Duodenal mucosa (tissue), 2 donors: ENCODE measurements around the gene ELAVL2.

Experiments
- H3K27ac ChIP-seq: one replicate; pipeline ENCODE4 v1.7.0; 2013; ENCODE audit warnings: low read depth, low read length
- H3K27me3 ChIP-seq, 2 donors: one replicate each; pipeline ENCODE4 v1.7.0; 2013; ENCODE audit warnings: low read length in 2 of 2, control low read depth in 1 of 2; ENCODE audit not compliant: insufficient read depth in 2 of 2, control insufficient read depth in 1 of 2
- H3K36me3 ChIP-seq, 2 donors: one replicate each; pipeline ENCODE4 v1.7.0; 2013; ENCODE audit warnings: low read length in 2 of 2, control low read depth in 1 of 2; ENCODE audit not compliant: insufficient read depth in 2 of 2, control insufficient read depth in 1 of 2
- H3K4me1 ChIP-seq, 2 donors: one replicate each; pipeline ENCODE4 v1.7.0; 2013; ENCODE audit warnings: low read length in 2 of 2, control low read depth in 1 of 2; ENCODE audit not compliant: insufficient read depth in 2 of 2, control insufficient read depth in 1 of 2
- H3K4me3 ChIP-seq, 2 donors: one replicate each; pipeline ENCODE4 v1.7.0; 2013; ENCODE audit warnings: low read length in 2 of 2, low read depth in 1 of 2
- H3K9ac ChIP-seq, 2 donors: one replicate each; pipeline ENCODE4 v1.7.0; 2013; ENCODE audit warnings: low read length in 2 of 2, low read depth in 1 of 2
- H3K9me3 ChIP-seq, 2 donors: one replicate each; pipeline ENCODE4 v1.7.0; 2013; ENCODE audit warnings: low read length in 2 of 2, control low read depth in 1 of 2; ENCODE audit not compliant: control insufficient read depth in 1 of 2

ELAVL2 gene

GRCh38 chr9:23698161-23698560 lies 127.9 kb downstream of the ELAVL2 start:
- H3K36me3 ChIP-seq = no peaks in the 10 kb centered on the region
- no peak overlapping the region for H3K27ac ChIP-seq
- no peak overlapping the region for H3K9ac ChIP-seq
- H3K4me3 ChIP-seq = no peak overlapping the region
- peaks cover 0 to 9% of the 10 kb centered on the region in 2 donors for H3K9me3 ChIP-seq
- no peaks in the 10 kb centered on the region for H3K4me1 ChIP-seq
- H3K27me3 ChIP-seq = no peaks in the 10 kb centered on the region

GRCh38 chr9:23695572-23695971 lies 130.5 kb downstream of the ELAVL2 start:
- no peak overlapping the region for H3K9ac ChIP-seq
- no peaks in the 10 kb centered on the region for H3K27me3 ChIP-seq
- H3K4me3 ChIP-seq = no peak overlapping the region
- H3K4me1 ChIP-seq = no peaks in the 10 kb centered on the region
- no peaks in the 10 kb centered on the region for H3K36me3 ChIP-seq
- H3K27ac ChIP-seq = no peak overlapping the region
- H3K9me3 ChIP-seq = peaks cover 0 to 9% of the 10 kb centered on the region in 2 donors

DNA sequence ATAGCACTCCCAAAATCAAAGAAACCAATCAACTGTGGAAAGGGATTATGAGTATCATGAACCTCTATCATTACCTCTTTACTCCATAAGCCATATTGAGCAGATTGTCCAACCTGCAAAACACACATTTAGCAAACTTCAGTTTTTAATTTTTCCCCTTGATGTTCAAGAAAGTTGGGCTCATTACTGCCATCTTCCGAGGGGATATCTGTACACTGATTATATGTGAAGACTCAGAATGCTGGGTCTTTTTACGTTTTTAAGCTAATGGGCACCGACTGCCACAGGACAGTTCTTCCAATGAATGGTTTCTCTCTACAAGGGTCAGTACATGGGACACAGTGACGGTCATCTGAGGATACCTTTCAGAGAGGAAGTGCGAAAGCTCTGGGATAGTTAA lies 132.7 kb downstream of the ELAVL2 start:
- Histone ChIP-seq H3K9me3 (peaks cover 0 to 12% of the 10 kb centered on the region in 2 donors), H3K36me3 (no peaks in the 10 kb centered on the region), H3K4me1 (no peaks in the 10 kb centered on the region), H3K4me3 (no peak overlapping the region), H3K27ac (no peak overlapping the region), H3K9ac (no peak overlapping the region), H3K27me3 (no peaks in the 10 kb centered on the region)

- Histone ChIP-seq H3K4me3 (no peak overlapping the region), H3K27me3 (no peaks in the 10 kb centered on the region), H3K27ac (no peak overlapping the region), H3K36me3 (no peaks in the 10 kb centered on the region), H3K9me3 (peaks cover 0 to 8% of the 10 kb centered on the region in 2 donors), H3K9ac (no peak overlapping the region), H3K4me1 (no peaks in the 10 kb centered on the region)
Measured at GRCh38 chr9:23686896-23687295, 139.1 kb downstream of the ELAVL2 start.

- Histone ChIP-seq H3K9me3 (peaks cover 0 to 8% of the 10 kb centered on the region in 2 donors), H3K36me3 (no peaks in the 10 kb centered on the region), H3K4me1 (no peaks in the 10 kb centered on the region), H3K9ac (no peak overlapping the region), H3K4me3 (no peak overlapping the region), H3K27ac (no peak overlapping the region), H3K27me3 (no peaks in the 10 kb centered on the region)
Measured at GRCh38 chr9:23686257-23686656, 139.8 kb downstream of the ELAVL2 start.

DNA sequence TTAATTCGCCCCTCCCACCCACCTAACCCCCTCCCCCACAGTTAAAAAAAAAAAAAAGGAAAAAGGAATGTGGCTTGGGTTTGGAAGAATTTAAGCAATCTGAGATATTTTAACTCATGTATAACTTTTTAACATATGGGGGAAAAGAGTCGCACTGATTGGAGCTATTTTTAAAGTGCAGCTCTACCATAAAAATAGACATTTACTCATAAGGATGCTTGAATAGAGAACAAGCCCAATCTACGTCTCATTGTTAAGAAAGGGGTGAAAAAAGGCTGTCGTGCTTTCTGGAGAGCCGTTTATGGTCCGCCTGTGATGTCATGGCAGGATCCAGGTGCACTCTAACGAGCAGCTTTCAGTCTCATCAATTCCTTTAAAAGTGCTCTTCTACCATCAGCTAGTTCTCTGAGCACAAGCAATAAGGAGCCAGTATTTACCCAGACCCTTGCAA lies 142.4 kb downstream of the ELAVL2 start:
- Histone ChIP-seq H3K4me3 (no peak overlapping the region), H3K4me1 (no peaks in the 10 kb centered on the region), H3K36me3 (no peaks in the 10 kb centered on the region), H3K27ac (no peak overlapping the region), H3K9me3 (peaks cover 0 to 4% of the 10 kb centered on the region in 2 donors), H3K9ac (no peak overlapping the region), H3K27me3 (no peaks in the 10 kb centered on the region)

DNA sequence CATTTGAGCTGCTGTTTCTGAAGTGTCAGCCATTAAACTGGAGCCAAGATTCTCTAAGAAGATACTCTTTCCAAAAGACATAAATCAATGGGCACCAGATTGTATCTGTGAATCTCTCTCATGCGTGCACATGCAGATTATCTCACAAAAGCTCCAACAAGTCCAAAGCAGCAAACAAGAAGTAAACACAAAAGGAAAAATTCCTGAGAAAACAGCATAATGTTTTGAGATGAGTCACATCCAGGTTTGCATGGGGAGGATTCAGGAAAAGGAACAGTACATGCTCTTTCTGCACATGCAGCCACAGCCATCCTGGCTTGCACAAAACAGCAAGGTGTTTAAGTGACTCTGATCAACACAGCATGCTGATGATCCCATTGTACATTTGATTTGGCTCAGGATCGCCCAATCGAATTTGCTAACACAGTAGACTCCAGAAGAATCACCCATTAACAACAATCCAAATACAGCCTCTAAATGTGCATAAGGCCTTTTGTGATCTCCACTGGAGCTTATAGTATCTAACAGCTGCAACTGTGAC lies 143.1 kb downstream of the ELAVL2 start:
- no peaks in the 10 kb centered on the region for H3K27me3 ChIP-seq
- no peak overlapping the region for H3K27ac ChIP-seq
- no peaks in the 10 kb centered on the region for H3K4me1 ChIP-seq
- H3K9ac ChIP-seq = no peak overlapping the region
- peaks cover 0 to 4% of the 10 kb centered on the region in 2 donors for H3K9me3 ChIP-seq
- no peak overlapping the region for H3K4me3 ChIP-seq
- no peaks in the 10 kb centered on the region for H3K36me3 ChIP-seq

DNA sequence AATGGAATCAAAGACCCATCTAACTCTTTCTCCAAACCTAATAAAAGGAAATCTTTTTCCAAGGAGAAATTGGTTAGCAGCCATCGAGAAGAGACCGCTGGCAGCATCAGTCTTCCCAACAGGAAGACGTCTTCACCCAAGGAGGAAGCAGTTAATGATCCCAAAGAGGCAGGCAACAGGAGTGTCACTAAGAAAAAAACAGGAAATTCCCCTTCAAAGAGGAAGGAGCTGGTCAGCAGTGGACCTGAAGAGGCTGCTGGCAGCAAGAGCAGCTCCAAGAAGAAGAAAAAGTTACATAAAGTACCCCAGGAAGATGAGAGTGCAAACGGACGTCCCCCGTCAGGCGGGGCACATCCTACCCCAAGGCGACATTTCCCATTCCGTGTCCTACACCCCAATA lies 143.7 kb downstream of the ELAVL2 start:
- no peak overlapping the region for H3K4me3 ChIP-seq
- no peak overlapping the region for H3K27ac ChIP-seq
- no peaks in the 10 kb centered on the region for H3K27me3 ChIP-seq
- H3K9me3 ChIP-seq = peaks cover 0 to 4% of the 10 kb centered on the region in 2 donors
- H3K36me3 ChIP-seq = no peaks in the 10 kb centered on the region
- H3K4me1 ChIP-seq = no peaks in the 10 kb centered on the region
- H3K9ac ChIP-seq = no peak overlapping the region

DNA sequence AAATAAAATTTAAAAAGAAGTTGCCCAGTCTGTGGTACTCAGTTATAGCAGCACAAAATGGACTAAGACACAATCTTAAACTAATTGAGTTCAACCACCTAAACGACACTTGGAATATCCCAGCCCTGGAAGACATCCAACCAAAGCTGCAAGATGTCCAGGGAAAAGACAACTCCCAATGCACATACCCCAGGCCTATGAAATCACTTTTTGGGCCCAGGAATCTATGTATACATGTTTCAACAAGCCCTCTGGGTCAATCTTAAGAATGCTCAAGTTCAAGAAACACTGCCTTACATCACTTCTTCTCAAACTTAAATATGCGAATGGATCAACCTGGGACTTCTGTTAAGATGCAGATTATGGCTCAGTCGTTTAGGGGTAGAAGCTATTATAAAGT lies 148.6 kb downstream of the ELAVL2 start:
- H3K9ac ChIP-seq = no peak overlapping the region
- no peaks in the 10 kb centered on the region for H3K4me1 ChIP-seq
- H3K36me3 ChIP-seq = no peaks in the 10 kb centered on the region
- H3K4me3 ChIP-seq = no peak overlapping the region
- H3K27ac ChIP-seq = no peak overlapping the region
- H3K27me3 ChIP-seq = no peaks in the 10 kb centered on the region
- H3K9me3 ChIP-seq = no peaks in the 10 kb centered on the region

GRCh38 chr9:23674016-23674585 lies 151.9 kb downstream of the ELAVL2 start:
- no peak overlapping the region for H3K27ac ChIP-seq
- H3K9me3 ChIP-seq = peaks cover 0 to 2% of the 10 kb centered on the region in 2 donors
- H3K27me3 ChIP-seq = no peaks in the 10 kb centered on the region
- H3K4me1 ChIP-seq = no peaks in the 10 kb centered on the region
- H3K4me3 ChIP-seq = no peak overlapping the region
- H3K36me3 ChIP-seq = no peaks in the 10 kb centered on the region
- H3K9ac ChIP-seq = no peak overlapping the region
